ENCODE measurements around the gene CALCOCO2. TPM values are rescaled to one million over a fixed set of nuclear protein-coding genes. Genes with fewer than 3 reads are reported as not detected.

The CALCOCO2 gene
- total and polyA plus RNA-seq, 2 of the 13 experiments (the other 11 are each of a cell fraction or from before 2014, with no cell fraction given), result 72.9 to 111 TPM

GRCh38 chr17:48908047-48908843 is 77.4 kb downstream of the CALCOCO2 start, which contains the start of gene UBE2Z (continued):
- 0 out of 2 replicates have a peak, but pooled peaks have one; percentile 34 for TF ChIP-seq ZBTB4 (CRISPR knock-in tag; IDR thresholded peaks at IDR 0.05; ENCODE audit: borderline replicate concordance)
- no peak for TF ChIP-seq SNRNP70 (IDR thresholded peaks at IDR 0.05; ENCODE audit: low read depth, low read length)
- TF ChIP-seq SKIL (CRISPR knock-in tag; IDR thresholded peaks at IDR 0.05; ENCODE audit: borderline replicate concordance), result no peak
- TF ChIP-seq MIER3 (CRISPR knock-in tag; IDR thresholded peaks at IDR 0.05; ENCODE audit: borderline replicate concordance), result peak; percentile 92; the same call in 1 of the 2 replicates
- TF ChIP-seq AHR (CRISPR knock-in tag; IDR thresholded peaks at IDR 0.05), result no peak; the same call in 1 of the 2 replicates
- peak; percentile 78; the same call in 1 of the 2 replicates for TF ChIP-seq TFDP1 (CRISPR knock-in tag; IDR thresholded peaks at IDR 0.05; ENCODE audit: borderline replicate concordance)
- peak; percentile 88 for TF ChIP-seq ZNF891 (CRISPR knock-in tag; IDR thresholded peaks at IDR 0.05)
- TF ChIP-seq SAP130 (CRISPR knock-in tag; IDR thresholded peaks at IDR 0.05; ENCODE audit: low read depth), result peak; percentile 98
- no peak for TF ChIP-seq GRHL1 (CRISPR knock-in tag; conservative IDR thresholded peaks at IDR 0.05)
- TF ChIP-seq SMARCE1 (IDR thresholded peaks at IDR 0.05; ENCODE audit: borderline replicate concordance), result no peak
- TF ChIP-seq ZMAT5 (CRISPR knock-in tag; IDR thresholded peaks at IDR 0.05; ENCODE audit: borderline replicate concordance, low read depth), result no peak
- no peak for TF ChIP-seq ZBTB14 (CRISPR knock-in tag; IDR thresholded peaks at IDR 0.05)
- peak; percentile 87; the same call in 2 of the 3 replicates for TF ChIP-seq MXI1 (IDR thresholded peaks at IDR 0.05; ENCODE audit: borderline replicate concordance, low read depth, low read length)
- no peak for TF ChIP-seq TEAD2 (CRISPR knock-in tag; IDR thresholded peaks at IDR 0.05)
- no peak for TF ChIP-seq ZNF207 (IDR thresholded peaks at IDR 0.05; ENCODE audit: borderline replicate concordance)
- peak; percentile 85; the same call in 1 of the 2 replicates for TF ChIP-seq ZNF557 (CRISPR knock-in tag; IDR thresholded peaks at IDR 0.05)
- TF ChIP-seq CCDC6 (CRISPR knock-in tag; IDR thresholded peaks at IDR 0.05), result peak; percentile 83
- no peak for TF ChIP-seq ZNF547 (CRISPR knock-in tag; IDR thresholded peaks at IDR 0.05)
